ENCODE data around the gene PLD1. TPM values are rescaled to one million over a fixed set of nuclear protein-coding genes. Genes with fewer than 3 reads are reported as not detected.

PLD1 gene
- total RNA-seq, 1 donor from 2014 or later = 74.3 TPM

DNA sequence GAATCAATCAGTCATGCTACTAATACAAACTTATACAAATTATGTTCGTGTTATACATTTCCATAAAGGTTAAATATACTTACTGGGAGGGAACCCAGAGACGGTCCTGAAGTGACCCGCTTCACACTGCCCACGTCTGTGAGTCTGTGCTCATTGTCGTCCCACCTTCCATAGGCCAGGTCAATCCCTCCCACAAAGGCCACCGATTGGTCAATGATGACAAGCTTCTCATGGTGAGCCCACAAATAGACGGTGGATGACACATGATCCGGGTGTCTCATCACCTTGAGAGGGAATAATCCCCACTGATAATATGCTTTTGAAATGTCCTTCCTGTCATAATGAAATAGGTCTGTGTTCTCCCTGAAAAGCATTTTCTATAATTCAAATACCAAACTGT lies 121.7 kb downstream of the PLD1 start:
- no peak for ATAC-seq

DNA sequence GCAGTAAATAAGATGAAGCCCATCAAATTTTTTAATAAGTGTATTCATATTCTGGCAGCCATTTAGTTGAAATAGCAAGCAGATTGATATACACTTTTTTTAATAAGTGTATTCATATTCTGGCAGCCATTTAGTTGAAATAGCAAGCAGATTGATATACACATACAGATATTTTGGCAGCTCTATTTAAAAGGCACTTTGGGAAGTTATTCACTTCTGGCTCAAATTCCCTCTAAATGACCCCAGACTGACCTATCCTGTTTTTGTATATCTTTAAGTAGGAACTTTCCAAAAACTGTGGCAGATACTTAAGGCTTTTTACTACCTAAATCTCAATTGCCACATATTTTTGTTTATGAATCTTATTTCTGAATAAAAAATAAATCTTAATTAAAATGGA lies 122.3 kb downstream of the PLD1 start:
- no peak for ATAC-seq

DNA sequence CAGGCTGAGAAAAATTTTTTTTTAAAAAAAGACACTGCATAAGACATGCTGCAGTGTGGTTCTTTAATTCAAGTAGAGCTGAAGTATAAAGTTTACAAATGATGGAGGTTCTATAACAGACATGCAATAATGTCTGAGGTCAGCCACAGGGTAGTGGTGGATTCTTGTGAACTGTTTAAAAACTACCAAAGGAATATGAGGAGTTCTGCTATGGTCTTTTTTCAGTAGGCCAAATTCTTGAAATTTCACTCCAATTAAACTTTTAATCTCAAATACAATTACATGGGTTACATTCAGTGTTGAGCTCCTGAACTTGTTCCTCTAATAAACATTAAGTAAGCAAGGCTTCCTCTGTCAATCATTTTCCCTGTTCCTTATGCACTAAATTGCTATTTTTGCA lies 122.7 kb downstream of the PLD1 start:
- ATAC-seq = no peak

GRCh38 chr3:171687064-171687463 lies 123.2 kb downstream of the PLD1 start:
- ATAC-seq = no peak

- no peak for ATAC-seq
These were observed 125.0 kb downstream of the PLD1 start for GRCh38 chr3:171685116-171685895.

GRCh38 chr3:171684221-171684620 lies 126.1 kb downstream of the PLD1 start:
- no peak for ATAC-seq

GRCh38 chr3:171682743-171683142 lies 127.5 kb downstream of the PLD1 start:
- ATAC-seq = no peak

GRCh38 chr3:171680726-171681411 lies 129.4 kb downstream of the PLD1 start:
- no peak for ATAC-seq

DNA sequence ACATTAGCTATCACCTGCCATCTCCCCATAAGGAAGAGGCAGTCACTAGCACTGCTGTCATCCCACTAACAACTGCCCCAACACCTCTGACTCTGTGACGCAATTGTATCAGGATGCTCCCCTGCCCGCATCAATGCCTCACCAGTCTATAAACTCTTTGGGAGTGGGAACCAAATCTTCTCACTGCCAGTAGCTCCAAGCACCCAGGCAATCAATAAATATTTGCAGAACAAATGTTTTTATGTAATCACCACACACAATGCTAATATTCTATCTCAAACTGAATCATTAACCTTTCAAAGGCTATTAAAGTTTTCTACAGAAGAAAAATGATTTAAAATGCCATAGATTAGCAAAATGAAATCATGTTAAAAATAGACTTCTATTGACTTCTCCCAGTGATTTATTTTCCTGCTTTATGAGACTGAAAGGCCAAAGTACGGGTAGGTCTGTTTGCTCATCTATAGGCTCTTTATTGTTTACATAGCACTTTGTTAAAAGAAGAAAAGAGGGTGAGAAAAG lies 131.3 kb downstream of the PLD1 start:
- no peak for ATAC-seq

- no peak for ATAC-seq
These were observed 132.6 kb downstream of the PLD1 start for GRCh38 chr3:171677706-171678105.

GRCh38 chr3:171676601-171677175 lies 133.6 kb downstream of the PLD1 start:
- no peak for ATAC-seq

DNA sequence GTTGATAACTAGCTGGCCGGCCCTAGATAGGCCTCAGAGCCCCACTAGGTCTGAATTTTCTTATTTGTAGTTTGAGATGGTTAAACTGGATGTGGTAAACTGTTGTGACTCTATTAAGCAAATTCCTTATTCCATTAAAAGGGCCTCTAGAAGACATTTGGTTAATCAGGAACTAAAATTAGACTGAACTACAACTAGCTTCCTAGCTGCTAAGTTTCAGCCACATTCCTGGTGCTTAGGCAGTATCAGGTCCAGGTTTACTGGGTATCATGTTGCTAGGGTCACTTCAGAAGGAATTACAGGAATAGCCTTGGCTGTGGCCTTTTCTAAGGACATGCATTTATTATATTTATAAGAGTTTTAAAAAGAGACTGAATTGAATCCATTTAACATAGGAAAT lies 136.3 kb downstream of the PLD1 start:
- ATAC-seq = no peak

- ATAC-seq = no peak
These were observed 137.7 kb downstream of the PLD1 start for GRCh38 chr3:171672538-171672937.

- ATAC-seq = no peak
These were observed 138.2 kb downstream of the PLD1 start for GRCh38 chr3:171672124-171672523.

DNA sequence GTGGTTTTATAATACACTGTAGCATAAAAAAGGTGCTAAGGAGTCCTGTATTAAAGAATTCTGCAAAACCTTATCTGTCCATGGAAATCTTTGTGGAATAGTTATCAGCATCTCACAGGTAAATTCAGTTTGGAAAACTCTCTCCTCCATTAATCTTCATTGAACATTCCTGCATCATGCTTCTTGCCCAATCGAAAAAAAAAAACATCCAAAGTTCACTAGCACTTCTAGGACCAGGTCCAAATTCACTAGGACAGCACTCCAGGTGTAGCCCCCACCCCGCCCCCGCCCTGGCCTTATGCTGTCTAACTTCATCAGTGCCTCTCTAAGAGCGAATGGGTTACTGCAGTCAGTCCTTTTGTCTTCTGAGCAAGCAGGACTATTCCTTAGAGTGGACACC lies 138.6 kb downstream of the PLD1 start:
- ATAC-seq = no peak

GRCh38 chr3:171666516-171666915 lies 143.8 kb downstream of the PLD1 start:
- ATAC-seq = no peak

- ATAC-seq = no peak
These were observed 146.5 kb downstream of the PLD1 start for GRCh38 chr3:171663805-171664204.

- no peak for ATAC-seq
These were observed 148.8 kb downstream of the PLD1 start for GRCh38 chr3:171661484-171661883.

GRCh38 chr3:171660188-171660587 lies 150.1 kb downstream of the PLD1 start:
- no peak for ATAC-seq

DNA sequence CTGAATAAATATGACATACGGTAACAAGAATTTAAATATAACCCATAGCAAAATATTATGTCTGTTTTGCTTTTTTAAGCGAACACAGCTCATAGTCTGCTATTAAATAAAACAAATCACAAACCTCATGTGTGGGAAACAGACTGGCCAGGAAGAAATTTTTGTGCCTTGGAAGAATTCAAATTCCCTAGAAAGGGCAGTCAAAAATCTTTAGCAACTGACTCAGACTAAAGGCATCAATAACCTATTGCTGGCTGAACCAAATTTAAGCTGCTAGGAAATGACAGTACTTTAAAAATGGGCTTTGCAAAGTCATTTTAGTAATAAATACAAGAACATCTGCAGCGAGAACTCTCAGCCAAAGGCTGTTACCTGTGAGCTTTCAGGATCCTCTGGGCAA lies 151.4 kb downstream of the PLD1 start:
- no peak for ATAC-seq

GRCh38 chr3:171654809-171655208 lies 155.5 kb downstream of the PLD1 start:
- peak; percentile 61 for ATAC-seq

DNA sequence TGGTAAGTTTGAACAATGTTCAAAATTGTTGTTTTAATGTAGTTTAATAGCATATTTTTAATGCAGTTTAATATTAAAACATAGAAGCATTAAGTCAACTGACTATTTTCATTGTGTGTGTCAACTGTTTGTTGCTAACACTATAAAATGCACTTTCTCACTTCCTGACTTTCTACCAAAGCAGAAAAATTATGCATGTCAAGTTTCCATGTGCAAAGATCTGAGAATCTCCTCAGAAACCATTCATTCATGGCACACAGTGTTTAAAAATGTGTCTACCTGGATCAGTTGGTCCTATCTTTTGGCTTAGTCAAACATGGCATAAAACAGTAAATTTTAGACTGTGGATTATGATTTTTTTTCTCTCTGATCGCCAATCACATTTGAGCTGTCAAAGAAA lies 156.0 kb downstream of the PLD1 start:
- no peak for ATAC-seq

DNA sequence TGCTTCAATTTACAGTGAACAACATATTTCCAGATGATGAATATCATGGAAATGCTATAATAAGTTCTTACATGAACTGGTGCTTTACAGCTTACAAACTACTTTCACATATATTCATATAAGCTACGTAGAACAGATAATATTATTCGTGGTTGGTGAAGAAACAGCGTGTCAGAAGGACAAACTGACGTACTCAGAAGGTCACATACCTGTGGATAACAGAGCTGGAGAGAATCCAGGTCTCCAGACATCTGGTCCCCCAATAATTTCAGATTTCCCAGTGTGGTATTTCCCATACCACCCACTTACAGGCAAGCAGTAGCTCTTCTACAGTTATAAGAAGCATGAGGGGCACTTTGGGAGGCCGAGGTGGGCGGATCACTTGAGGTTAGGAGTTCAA lies 156.6 kb downstream of the PLD1 start:
- no peak for ATAC-seq

DNA sequence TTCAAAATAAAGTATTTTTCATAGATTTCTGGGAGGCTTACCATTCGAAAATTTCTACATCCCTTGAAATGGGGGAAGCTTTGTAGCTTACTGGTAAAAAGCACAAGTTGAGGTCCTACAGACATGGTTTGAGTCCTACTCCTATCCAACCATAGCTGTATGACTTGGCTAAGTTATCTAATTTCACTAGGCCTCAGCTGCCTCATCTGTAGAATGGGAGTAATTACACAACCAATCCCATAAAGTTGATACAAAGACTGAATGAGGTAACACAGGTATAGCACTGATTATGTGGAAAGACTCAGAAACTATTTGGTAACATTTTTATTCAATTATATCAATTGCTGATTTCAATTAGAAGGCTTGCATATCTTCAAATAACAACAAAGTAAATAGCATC lies 157.4 kb downstream of the PLD1 start:
- no peak for ATAC-seq

Data from esophagus mucosa (tissue), 1 donor.